ENCODE measurements around the gene CLCNKB. TPM values are rescaled to one million over a fixed set of nuclear protein-coding genes. Genes with fewer than 3 reads are reported as not detected.

The CLCNKB gene
- total and polyA plus RNA-seq, 2 of the 13 experiments (the other 11 are each of a cell fraction or from before 2014, with no cell fraction given): 0.04 TPM; not detected in 1

- TF ChIP-seq ZBTB25 (CRISPR knock-in tag; IDR thresholded peaks at IDR 0.05): no peak
- TF ChIP-seq GABPA (IDR thresholded peaks at IDR 0.05; ENCODE audit: low read depth, low read length): no peak
- peak; percentile 42; the same call in 1 of the 2 replicates for TF ChIP-seq GABPA (CRISPR knock-in tag; IDR thresholded peaks at IDR 0.05; ENCODE audit: low read depth)
- no peak for TF ChIP-seq ZNF160 (CRISPR knock-in tag; IDR thresholded peaks at IDR 0.05)
- no peak for TF ChIP-seq GATAD1 (CRISPR knock-in tag; IDR thresholded peaks at IDR 0.05)
- 0 out of 2 replicates have a peak, but pooled peaks have one; percentile 28 for TF ChIP-seq HIC2 (CRISPR knock-in tag; IDR thresholded peaks at IDR 0.05; ENCODE audit: low read depth)
- TF ChIP-seq RXRA (CRISPR knock-in tag; IDR thresholded peaks at IDR 0.05): 0 out of 2 replicates have a peak, but pooled peaks have one; percentile 12
- TF ChIP-seq MED8 (CRISPR knock-in tag; IDR thresholded peaks at IDR 0.05; ENCODE audit: insufficient replicate concordance): no peak
- 0 out of 2 replicates have a peak, but pooled peaks have one; percentile 38 for TF ChIP-seq PRDM10 (CRISPR knock-in tag; IDR thresholded peaks at IDR 0.05; ENCODE audit: low read depth)
- TF ChIP-seq REST (IDR thresholded peaks at IDR 0.05; ENCODE audit: borderline replicate concordance in 1 of 2, low read depth in 1 of 2, low read length in 2 of 2): no peak
Observed at GRCh38 chr1:15994590-15995351, 48.8 kb upstream of the CLCNKB start (continued).

All from HepG2 (cell line).